ENCODE measurements around the gene TP53I3.

GRCh38 chr2:24087032-24087431, 2.4 kb upstream of the TP53I3 start:
- no peak for TF ChIP-seq CTCF (IDR thresholded peaks at IDR 0.05; ENCODE audit: insufficient read depth, low read depth, low read length)
- no peak for TF ChIP-seq EZH2 (IDR thresholded peaks at IDR 0.05; ENCODE audit: insufficient read depth, low read length)
